22Rv1 (cell line): ENCODE measurements around the gene ST3GAL3.

ENCODE experiments used
- H3K27ac ChIP-seq: fragments of 450-650 bp; 2 replicates; pipeline ENCODE4 v1.5.1; 2017
- ZFX ChIP-seq: fragments of 450-650 bp; IDR thresholded peaks from 2 replicates; pipeline ENCODE4 v1.6.1; 2017; ENCODE audit warnings: antibody characterized with exemption, borderline replicate concordance
- TF ChIP-seq, protein P1 (sequence below): fragments of 450-650 bp; IDR thresholded peaks from 2 replicates; pipeline ENCODE4 v1.5.1; 2017; ENCODE audit warnings: mild to moderate bottlenecking

Gene ST3GAL3

DNA sequence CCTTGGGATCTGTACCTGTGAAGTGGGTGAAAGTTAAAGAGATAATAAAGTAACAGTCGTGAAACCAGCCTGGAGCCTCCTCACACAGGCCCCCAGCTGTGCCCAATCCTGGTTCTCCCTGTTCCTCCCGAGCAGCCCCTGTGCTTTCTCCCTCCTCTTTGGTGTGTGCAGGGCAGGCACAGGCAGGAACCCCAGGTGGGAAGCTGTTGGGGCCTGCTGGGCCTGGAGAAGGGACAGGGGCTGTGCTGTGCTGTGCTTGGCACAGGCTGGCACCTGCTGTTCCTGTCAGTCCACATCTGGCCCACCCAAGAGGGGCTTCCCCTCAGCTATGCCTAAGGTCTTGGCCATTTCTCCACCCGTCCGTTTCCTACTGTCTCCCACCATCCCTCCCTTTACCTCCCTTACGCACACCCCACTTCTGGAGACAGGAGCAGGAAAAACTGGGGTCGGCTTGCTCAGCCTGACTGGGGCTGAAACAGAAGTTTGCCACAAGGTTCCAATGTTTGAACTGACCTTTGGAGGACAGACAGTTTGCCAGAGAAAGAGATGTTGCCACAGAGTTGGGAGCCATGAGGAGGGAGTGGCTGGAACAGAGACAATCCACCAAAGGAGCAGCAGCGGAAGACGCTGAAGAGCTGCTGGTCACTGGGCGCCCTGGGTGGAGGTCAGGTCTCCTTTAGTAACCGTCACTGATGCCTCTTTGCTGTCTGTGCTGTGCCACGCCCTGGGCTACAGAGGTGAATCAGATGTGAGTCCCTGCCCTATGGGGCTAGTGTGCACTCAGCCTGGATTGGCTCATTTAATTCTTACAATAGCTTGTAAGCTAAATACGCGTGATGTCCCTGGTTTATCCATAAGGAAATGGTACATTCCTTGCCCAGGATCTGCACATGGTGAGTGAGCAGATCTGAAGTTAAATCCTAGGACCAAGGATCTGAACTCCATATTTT lies 207.5 kb downstream of the ST3GAL3 start:
- no peak for TF ChIP-seq ZFX
- TF ChIP-seq, protein P1, sequence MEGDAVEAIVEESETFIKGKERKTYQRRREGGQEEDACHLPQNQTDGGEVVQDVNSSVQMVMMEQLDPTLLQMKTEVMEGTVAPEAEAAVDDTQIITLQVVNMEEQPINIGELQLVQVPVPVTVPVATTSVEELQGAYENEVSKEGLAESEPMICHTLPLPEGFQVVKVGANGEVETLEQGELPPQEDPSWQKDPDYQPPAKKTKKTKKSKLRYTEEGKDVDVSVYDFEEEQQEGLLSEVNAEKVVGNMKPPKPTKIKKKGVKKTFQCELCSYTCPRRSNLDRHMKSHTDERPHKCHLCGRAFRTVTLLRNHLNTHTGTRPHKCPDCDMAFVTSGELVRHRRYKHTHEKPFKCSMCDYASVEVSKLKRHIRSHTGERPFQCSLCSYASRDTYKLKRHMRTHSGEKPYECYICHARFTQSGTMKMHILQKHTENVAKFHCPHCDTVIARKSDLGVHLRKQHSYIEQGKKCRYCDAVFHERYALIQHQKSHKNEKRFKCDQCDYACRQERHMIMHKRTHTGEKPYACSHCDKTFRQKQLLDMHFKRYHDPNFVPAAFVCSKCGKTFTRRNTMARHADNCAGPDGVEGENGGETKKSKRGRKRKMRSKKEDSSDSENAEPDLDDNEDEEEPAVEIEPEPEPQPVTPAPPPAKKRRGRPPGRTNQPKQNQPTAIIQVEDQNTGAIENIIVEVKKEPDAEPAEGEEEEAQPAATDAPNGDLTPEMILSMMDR, result no peak
- H3K27ac ChIP-seq, result no peak overlapping the region

DNA sequence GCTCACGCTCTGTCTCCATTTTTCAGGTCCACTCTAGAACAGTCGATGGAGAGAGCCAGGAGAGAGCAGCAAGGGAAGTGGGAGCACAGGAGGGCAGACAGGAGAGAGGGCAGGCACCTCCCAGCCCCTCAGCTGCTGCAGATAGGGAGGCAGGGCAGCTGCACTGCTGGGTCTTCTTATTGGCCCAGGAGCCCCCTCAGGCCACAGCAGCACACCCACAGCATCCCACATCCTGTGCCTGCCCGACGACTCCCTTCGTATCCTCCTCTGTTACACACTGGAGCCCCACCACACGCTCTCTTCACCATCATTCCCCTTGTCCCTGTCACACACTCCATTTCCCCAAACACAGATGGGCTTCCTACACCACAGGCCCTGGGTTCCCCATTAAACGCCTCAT lies 212.6 kb downstream of the ST3GAL3 start:
- H3K27ac ChIP-seq, result no peak overlapping the region
- TF ChIP-seq ZFX, result no peak
- TF ChIP-seq, protein P1, result no peak

DNA sequence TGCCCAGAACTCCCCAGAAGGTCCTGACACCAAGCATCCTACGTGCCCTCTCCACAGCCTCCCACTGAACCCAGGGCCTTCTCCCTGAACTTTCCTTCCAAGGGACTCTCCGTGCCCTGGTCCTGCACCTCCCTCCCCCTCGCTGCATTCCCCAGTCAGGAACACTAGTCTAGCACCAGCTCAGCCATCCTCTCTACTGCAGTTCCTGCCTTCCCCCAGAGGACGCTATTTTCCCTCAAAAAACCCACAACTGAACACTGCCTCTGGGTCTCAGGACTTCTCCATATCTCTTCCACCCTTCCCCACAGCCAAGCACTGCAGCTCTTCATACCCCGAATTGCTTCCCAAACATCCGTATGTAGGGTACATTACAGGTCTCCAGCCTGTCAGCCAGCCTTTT lies 213.7 kb downstream of the ST3GAL3 start:
- no peak overlapping the region for H3K27ac ChIP-seq
- TF ChIP-seq ZFX, result no peak
- TF ChIP-seq, protein P1, result no peak

DNA sequence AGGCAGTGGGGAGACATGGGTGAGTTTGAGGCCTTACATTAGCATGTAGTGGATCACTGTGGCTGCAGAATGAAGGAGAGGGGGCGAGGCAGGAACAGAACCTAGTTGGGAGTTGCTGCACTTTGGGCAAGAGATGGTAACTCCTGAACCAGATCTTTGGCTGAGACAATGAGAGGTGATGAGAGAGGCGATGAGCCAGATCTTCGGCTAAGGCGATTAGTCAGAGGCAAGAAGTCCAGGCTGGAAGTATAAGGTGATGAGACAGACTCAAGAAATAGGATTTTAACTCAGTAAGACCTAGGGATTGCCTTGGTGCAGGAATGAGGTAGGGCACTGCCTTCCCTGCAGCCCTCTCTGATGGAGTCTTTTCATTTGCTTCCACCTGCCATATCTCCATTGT lies 217.2 kb downstream of the ST3GAL3 start:
- no peak for TF ChIP-seq ZFX
- TF ChIP-seq, protein P1, result no peak

DNA sequence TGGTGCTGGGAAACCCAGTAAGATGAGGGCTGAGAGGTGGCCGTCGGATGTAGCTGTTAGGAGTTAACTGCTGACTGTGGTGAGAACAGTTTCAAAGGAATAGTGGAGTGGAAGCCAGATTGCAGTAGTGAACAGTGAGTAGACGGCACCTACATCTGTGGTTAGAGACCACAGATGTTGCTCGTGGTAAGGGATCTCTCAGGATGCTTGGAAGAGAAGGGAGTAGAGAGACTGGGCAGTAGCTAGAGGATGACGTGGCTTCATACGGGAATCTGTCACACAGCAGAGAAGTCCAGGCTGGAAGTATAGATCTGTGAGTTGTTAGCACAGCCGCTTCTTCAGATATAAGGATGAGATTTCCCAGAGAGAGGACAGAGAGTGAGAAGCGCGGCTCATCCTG lies 218.5 kb downstream of the ST3GAL3 start:
- H3K27ac ChIP-seq, result no peak overlapping the region
- no peak for TF ChIP-seq ZFX
- TF ChIP-seq, protein P1, result no peak

More for the DNA sequence above, 217.2 kb downstream of the ST3GAL3 start:
- H3K27ac ChIP-seq, result no peak overlapping the region

DNA sequence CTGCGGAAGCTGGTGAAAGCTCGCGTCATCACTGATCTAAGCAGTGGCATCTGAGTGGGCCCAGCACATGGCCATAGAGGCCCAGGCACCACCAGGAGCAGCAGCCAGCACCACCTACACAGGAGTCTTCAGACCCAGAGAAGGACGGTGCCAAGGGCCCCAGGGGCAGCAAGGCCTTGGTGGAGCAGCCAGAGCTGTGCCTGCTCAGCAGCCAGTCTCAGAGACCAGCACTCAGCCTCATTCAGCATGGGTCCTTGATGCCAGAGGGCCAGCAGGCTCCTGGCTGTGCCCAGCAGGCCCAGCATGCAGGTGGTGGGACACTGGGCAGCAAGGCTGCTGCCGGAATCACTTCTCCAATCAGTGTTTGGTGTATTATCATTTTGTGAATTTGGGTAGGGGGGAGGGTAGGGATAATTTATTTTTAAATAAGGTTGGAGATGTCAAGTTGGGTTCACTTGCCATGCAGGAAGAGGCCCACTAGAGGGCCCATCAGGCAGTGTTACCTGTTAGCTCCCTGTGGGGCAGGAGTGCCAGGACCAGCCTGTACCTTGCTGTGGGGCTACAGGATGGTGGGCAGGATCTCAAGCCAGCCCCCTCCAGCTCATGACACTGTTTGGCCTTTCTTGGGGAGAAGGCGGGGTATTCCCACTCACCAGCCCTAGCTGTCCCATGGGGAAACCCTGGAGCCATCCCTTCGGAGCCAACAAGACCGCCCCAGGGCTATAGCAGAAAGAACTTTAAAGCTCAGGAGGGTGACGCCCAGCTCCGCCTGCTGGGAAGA lies 223.0 kb downstream of the ST3GAL3 start:
- no peak for TF ChIP-seq ZFX
- TF ChIP-seq, protein P1, result peak; percentile 71
- H3K27ac ChIP-seq, result no peak overlapping the region

DNA sequence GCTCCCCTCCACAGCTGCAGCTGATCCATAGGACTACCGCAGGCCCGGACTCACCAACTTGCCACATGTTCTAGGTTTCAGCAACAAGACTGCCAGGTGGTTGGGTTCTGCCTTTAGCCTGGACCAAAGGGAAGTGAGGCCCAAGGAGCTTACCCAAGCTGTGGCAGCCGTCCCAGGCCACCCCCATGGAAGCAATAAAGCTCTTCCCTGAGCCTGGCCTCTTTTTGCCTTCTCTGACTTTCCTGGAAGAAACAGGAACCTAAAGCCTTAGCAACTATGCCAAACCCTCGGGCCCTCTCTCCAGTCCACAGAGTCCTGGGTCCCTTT lies 223.6 kb downstream of the ST3GAL3 start:
- H3K27ac ChIP-seq, result no peak overlapping the region
- TF ChIP-seq ZFX, result no peak
- TF ChIP-seq, protein P1, result no peak
